AG09309 (cell line): ENCODE data around the gene PTPRG.

ENCODE experiments used
- DNase-seq: peaks from one replicate; pipeline ENCODE4 v3.0.0-alpha.2; 2010; ENCODE audit warnings: low read depth
- H3K4me3 ChIP-seq: 2 replicates; pipeline ENCODE4 v1.5.1; 2011; ENCODE audit warnings: mild to moderate bottlenecking, low read depth, low read length, moderate library complexity; ENCODE audit not compliant: control insufficient read depth
- TF ChIP-seq, protein P1 (sequence below): IDR thresholded peaks from 2 replicates; pipeline ENCODE4 v1.5.1; 2011; ENCODE audit warnings: mild to moderate bottlenecking, low read depth, low read length, inconsistent platforms; ENCODE audit not compliant: insufficient read depth, control insufficient read depth; ENCODE audit errors: missing control alignments

The PTPRG gene

DNA sequence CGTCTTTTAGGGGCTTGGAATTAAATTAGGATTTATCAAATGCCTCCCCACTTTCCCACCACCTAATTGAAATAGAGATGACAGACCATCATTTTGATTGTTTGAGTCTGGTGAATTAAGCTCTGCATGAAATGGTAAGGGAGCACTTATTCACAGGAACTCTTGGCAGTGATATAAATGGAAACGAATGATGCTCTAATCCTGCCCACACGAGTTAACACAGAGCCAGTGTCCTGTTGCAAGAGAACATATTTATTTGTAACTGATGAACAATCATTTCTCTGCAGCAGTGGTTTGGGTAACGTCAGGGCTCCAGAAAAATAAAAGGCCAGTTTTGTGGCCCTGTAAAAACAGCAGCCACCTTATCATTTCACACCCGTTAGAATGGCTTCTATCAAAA is 648.6 kb downstream of the PTPRG start:
- DNase-seq, result no peak
- no peak overlapping the region for H3K4me3 ChIP-seq
- TF ChIP-seq, protein P1, sequence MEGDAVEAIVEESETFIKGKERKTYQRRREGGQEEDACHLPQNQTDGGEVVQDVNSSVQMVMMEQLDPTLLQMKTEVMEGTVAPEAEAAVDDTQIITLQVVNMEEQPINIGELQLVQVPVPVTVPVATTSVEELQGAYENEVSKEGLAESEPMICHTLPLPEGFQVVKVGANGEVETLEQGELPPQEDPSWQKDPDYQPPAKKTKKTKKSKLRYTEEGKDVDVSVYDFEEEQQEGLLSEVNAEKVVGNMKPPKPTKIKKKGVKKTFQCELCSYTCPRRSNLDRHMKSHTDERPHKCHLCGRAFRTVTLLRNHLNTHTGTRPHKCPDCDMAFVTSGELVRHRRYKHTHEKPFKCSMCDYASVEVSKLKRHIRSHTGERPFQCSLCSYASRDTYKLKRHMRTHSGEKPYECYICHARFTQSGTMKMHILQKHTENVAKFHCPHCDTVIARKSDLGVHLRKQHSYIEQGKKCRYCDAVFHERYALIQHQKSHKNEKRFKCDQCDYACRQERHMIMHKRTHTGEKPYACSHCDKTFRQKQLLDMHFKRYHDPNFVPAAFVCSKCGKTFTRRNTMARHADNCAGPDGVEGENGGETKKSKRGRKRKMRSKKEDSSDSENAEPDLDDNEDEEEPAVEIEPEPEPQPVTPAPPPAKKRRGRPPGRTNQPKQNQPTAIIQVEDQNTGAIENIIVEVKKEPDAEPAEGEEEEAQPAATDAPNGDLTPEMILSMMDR, result no peak

DNA sequence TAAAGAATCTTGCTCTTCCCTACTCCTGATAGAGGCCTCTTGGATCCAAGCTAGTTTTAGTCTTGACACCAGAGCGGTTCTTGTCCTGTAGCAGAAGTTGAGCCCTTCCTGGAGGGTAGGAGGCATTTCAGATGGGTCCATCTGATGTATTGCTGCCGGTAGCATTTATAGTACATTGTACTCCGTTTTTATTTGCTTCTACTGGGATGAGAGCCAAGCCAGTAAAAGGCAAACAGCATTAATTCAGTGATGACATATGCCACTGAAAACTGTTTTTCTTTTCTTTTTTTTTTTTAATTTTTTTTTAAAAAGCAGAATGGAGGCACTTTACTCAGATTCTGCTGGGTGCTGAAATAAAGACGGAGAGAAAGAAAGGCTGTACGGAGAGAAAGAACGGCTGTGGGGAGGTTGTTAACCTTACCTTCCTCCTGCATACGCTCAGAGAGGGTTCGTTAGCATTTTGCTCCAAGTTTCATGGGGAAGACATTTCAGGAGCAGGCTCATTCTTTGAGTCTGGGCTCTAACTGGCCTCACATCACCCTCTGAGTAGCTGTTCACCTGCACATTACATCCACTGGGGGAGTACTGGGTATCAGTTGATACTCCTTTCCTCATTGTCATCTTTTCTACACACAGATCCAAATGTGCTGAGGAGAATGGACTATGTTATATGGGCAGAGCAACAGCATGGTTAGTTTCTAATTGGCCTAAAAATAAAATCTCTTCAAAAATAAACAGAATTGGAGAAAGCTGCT is 650.5 kb downstream of the PTPRG start:
- no peak overlapping the region for H3K4me3 ChIP-seq
- DNase-seq, result no peak
- TF ChIP-seq, protein P1, result peak; percentile 10

DNA sequence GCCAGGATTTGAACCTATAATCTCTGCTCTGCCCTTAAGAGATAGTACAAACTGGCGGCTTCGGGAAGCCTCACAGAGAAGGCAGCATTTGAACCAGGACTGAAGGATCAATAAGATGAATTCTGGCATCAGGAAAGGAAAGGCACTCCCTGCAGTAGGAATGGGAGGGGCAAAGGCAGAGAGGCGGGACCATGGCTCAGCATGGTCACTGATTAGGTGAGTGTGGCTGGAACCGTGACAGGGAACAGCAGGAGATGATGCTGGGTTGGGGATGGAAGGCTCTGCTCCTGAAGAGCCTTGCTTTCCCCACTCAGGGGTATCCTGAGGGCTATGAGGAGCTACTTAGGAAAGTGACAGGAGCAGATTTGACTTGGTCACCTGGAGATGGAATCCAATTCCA is 653.5 kb downstream of the PTPRG start:
- TF ChIP-seq, protein P1, result no peak
- no peak for DNase-seq
- H3K4me3 ChIP-seq, result no peak overlapping the region

DNA sequence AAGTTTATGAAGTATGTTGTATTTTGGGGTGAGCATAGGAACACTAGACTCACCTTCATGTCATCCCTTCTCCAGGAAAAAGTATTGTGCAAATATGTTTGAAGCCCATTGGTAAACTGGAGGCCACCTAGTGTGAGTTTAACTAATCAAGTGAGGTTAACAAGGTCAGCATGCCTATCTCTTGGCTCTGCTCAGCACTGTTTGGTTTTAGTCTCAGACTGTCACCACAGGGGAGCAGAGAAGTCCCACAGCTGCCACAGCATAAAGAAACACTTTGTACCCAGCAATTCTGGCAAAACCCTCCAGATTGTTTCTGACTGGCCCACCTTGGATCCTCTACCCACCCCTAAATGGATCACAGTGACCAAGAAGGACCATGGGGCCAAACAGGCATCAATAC is 659.2 kb downstream of the PTPRG start:
- no peak for DNase-seq
- H3K4me3 ChIP-seq, result no peak overlapping the region
- TF ChIP-seq, protein P1, result no peak

DNA sequence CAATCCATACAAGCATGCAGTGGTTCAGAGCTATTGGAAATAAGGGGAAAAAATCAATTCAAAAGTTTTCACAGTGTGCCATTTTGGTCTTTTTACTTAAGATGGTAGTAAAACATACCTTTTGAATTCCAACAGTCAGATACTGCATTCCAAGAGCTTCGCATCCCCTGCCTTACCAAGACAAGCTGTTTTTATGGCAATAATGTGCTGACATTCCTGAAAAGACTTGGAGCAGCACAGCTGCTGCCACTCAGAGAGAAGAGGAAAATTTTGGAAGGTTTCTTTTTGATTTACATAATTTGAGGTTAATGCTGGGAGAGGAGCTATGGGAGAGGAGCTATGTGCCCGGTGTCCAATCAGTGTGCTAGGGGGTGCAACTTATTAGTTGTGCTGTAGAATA is 663.7 kb downstream of the PTPRG start:
- H3K4me3 ChIP-seq, result no peak overlapping the region
- TF ChIP-seq, protein P1, result no peak
- no peak for DNase-seq

DNA sequence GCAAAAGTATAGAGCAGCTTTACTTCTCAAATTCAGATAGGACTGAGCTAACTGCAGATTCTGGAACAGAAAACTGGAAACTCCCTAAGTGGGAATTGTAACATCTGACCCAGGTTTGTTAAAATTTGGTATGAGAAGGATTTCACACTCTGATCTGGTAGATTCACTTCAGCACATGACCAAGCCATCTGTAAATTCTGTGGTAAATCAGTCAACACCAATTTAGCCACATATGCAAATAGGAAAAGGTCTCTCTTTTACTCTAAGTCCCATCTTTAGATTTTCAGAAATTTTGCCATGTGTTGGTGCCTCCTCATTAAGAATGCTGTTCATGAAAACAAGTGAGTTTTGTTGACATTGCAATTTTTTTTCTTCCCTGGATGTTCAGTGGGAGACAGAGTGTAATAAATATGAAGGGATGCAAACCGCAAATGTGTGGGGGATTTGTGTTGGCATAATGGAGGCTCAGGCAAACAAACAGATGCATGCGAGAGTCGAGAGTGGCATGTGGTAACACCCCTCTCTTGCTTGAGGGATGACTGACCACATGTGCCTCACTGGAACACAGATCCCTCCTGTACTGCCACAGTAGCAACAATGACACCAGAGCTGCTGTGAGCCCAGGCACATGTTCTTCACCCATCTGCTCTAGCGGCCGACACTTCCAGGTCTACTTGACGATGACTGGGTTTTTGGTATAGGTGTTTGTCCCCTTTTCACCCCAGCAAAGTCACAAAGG is 665.4 kb downstream of the PTPRG start:
- no peak for DNase-seq
- TF ChIP-seq, protein P1, result no peak
- no peak overlapping the region for H3K4me3 ChIP-seq
